A549 (cell line): ENCODE measurements around the gene POLE. TPM values are rescaled to one million over a fixed set of nuclear protein-coding genes. Genes with fewer than 3 reads are reported as not detected.
A peak's percentile ranks its signal among the peaks of the same experiment; 100 is the strongest.

Experiments used
- ATAC-seq, 2 experiments: fragments of 200-7000 bp in 1 of 2; fragments of >200 bp in 1 of 2; cut with Nextera tagmentation in 1 of 2; cut with Tn5 transposase in 1 of 2; 3 replicates each; pipeline versions ENCODE4 v1.8.0 to v1.9.1; 2018 to 2020; ENCODE audit warnings: mild to moderate bottlenecking in 1 of 2, moderate library complexity in 1 of 2
- CTCF ChIA-PET: fragments of 300-600 bp; sonication (Branson Sonifier 250); formaldehyde crosslinking; extraction: SDS; loops from one replicate; lab custom pipeline; 2021; ENCODE audit warnings: antibody characterized with exemption, inconsistent platforms; lab: Yijun Ruan, JAX
- POLR2A ChIA-PET: fragments of 350-600 bp; formaldehyde crosslinking; extraction: SDS; loops from one replicate; lab custom pipeline; 2021; ENCODE audit warnings: antibody characterized with exemption, inconsistent platforms; lab: Yijun Ruan, JAX
- DNase-seq, 2 experiments: peaks; one replicate each; pipeline versions ENCODE4 v3.0.0 to v3.0.0-alpha.2; 2011 to 2016; ENCODE audit warnings: low read depth in 1 of 2, low spot score in 1 of 2
- FAIRE-seq: peaks from 2 replicates; lab custom pipeline; 2011; peaks lifted over from hg19 to GRCh38; lab: Jason Lieb, UNC
- H3K27ac ChIP-seq, 2 experiments: fragments of >200 bp; sonication (Bioruptor Twin); formaldehyde crosslinking; 3 replicates each; pipeline ENCODE4 v1.5.1; 2016 to 2017
- H3K4me1 ChIP-seq: fragments of >200 bp; sonication (Bioruptor Twin); formaldehyde crosslinking; 3 replicates; pipeline ENCODE4 v1.6.1; 2016
- H3K4me2 ChIP-seq: fragments of >200 bp; sonication (Bioruptor Twin); formaldehyde crosslinking; 3 replicates; pipeline ENCODE4 v1.6.1; 2016
- H3K4me3 ChIP-seq: fragments of >200 bp; sonication (Bioruptor Twin); formaldehyde crosslinking; 3 replicates; pipeline ENCODE4 v1.5.1; 2016
- H3K9me3 ChIP-seq: fragments of >200 bp; sonication (Bioruptor Twin); formaldehyde crosslinking; 3 replicates; pipeline ENCODE4 v1.6.1; 2016
- BCL3 ChIP-seq: fragments of >200 bp; sonication (Bioruptor Twin); formaldehyde crosslinking; IDR thresholded peaks from 3 replicates; pipeline ENCODE4 v1.6.1; 2016
- CHD2 ChIP-seq: fragments of 150-350 bp; IDR thresholded peaks from 2 replicates; pipeline ENCODE4 v1.6.1; 2014; ENCODE audit warnings: low read length; ENCODE audit not compliant: partially characterized antibody
- CHD4 ChIP-seq: fragments of 200-600 bp; sonication (generic); IDR thresholded peaks from 2 replicates; pipeline ENCODE4 v1.6.1; 2016; ENCODE audit warnings: antibody characterized with exemption, mild to moderate bottlenecking, borderline replicate concordance
- EHF ChIP-seq: fragments of 250-450 bp; sonication (Bioruptor Pico); IDR thresholded peaks from 2 replicates; pipeline ENCODE4 v1.5.0; 2020; ENCODE audit warnings: mild to moderate bottlenecking
- ESRRA ChIP-seq: fragments of 150-350 bp; IDR thresholded peaks from 2 replicates; pipeline ENCODE4 v1.6.1; 2014; ENCODE audit warnings: mild to moderate bottlenecking, low read length, borderline replicate concordance
- FOSL2 ChIP-seq, 2 experiments: fragments of 450-650 bp in 1 of 2; fragments of >200 bp in 1 of 2; sonication (Bioruptor Twin) in 1 of 2; formaldehyde crosslinking; IDR thresholded peaks; 2 replicates each; pipeline versions ENCODE4 v1.5.0 to v1.6.1; 2016 to 2020; ENCODE audit warnings: mild to moderate bottlenecking in 1 of 2, moderate library complexity in 1 of 2
- HES2 ChIP-seq: fragments of >200 bp; sonication (Bioruptor Twin); formaldehyde crosslinking; IDR thresholded peaks from 2 replicates; pipeline ENCODE4 v1.6.1; 2016
- HOXA7 ChIP-seq: fragments of 250-450 bp; sonication (Bioruptor Pico); IDR thresholded peaks from 2 replicates; pipeline ENCODE4 v1.5.0; 2020; ENCODE audit warnings: mild to moderate bottlenecking, moderate library complexity
- HOXB5 ChIP-seq: fragments of 250-450 bp; sonication (Bioruptor Pico); IDR thresholded peaks from 2 replicates; pipeline ENCODE4 v1.5.0; 2020; ENCODE audit warnings: mild to moderate bottlenecking, moderate library complexity
- JUN ChIP-seq, 2 experiments: fragments of >200 bp; sonication (Bioruptor Twin); formaldehyde crosslinking; IDR thresholded peaks; 2 replicates in 1 of 2; 3 replicates in 1 of 2; pipeline ENCODE4 v1.6.1; 2016 to 2017
- KDM1A ChIP-seq: fragments of 200-600 bp; sonication (generic); IDR thresholded peaks from 2 replicates; pipeline ENCODE4 v1.6.1; 2016; ENCODE audit warnings: low read depth, mild to moderate bottlenecking
- KDM5A ChIP-seq: fragments of 200-600 bp; sonication (generic); IDR thresholded peaks from 2 replicates; pipeline ENCODE4 v1.6.1; 2016; ENCODE audit warnings: antibody characterized with exemption, mild to moderate bottlenecking
- MAFK ChIP-seq: fragments of 450-650 bp; IDR thresholded peaks from 2 replicates; pipeline ENCODE4 v1.6.1; 2014; ENCODE audit not compliant: partially characterized antibody
- PBX3 ChIP-seq: IDR thresholded peaks from 2 replicates; pipeline ENCODE4 v1.6.1; 2012
- PHF8 ChIP-seq: fragments of 200-600 bp; sonication (generic); IDR thresholded peaks from 2 replicates; pipeline ENCODE4 v1.6.1; 2016; ENCODE audit warnings: low read depth, mild to moderate bottlenecking, antibody characterized with exemption, moderate library complexity, borderline replicate concordance
- RARB ChIP-seq: fragments of 250-450 bp; sonication (Bioruptor Pico); IDR thresholded peaks from 2 replicates; pipeline ENCODE4 v1.8.0; 2021; ENCODE audit warnings: mild to moderate bottlenecking, moderate library complexity
- RCOR1 ChIP-seq: fragments of 150-350 bp; IDR thresholded peaks from 2 replicates; pipeline ENCODE4 v1.6.1; 2014; ENCODE audit warnings: antibody characterized with exemption, low read length, low read depth
- TP53 ChIP-seq: fragments of 250-450 bp; sonication (Bioruptor Pico); IDR thresholded peaks from 2 replicates; pipeline ENCODE4 v1.5.0; 2021; ENCODE audit warnings: mild to moderate bottlenecking, moderate library complexity
- USF2 ChIP-seq: fragments of 450-650 bp; IDR thresholded peaks from 2 replicates; pipeline ENCODE4 v1.6.1; 2014; ENCODE audit warnings: antibody characterized with exemption
- ZC3H11A ChIP-seq: fragments of 450-650 bp; IDR thresholded peaks from 2 replicates; pipeline ENCODE4 v1.6.1; 2014; ENCODE audit warnings: antibody characterized with exemption, mild to moderate bottlenecking
- WGBS: methylation state at CpG from one replicate; pipeline ENCODE4 v1.1.6; 2017; ENCODE audit errors: missing lambda C conversion rate; 5-methylcytosine and 5-hydroxymethylcytosine counted together
- polyA plus RNA-seq, 4 experiments: library from polyadenylated mRNA; depleted of rRNA in 3 of 4; stranded (reverse); fragments of >200 nt; fragmentation: RNase III in 1 of 4; extraction: RNeasy Plus Mini Kit Qiagen cat#74134 plus additional on column Dnase treatment in 1 of 4; gene quantifications; 2 replicates in 3 of 4; 3 replicates in 1 of 4; pipeline ENCODE4 v1.2.3, GENCODE V29; 2011 to 2017

The POLE gene
- polyA plus RNA-seq, 2 of the 4 experiments (the other 2 are of a cell fraction), result 28.9 to 67.2 TPM

GRCh38 chr12:132620113-132620898, 66.8 kb downstream of the POLE start:
- DNase-seq, result no peak
- ChIA-PET POLR2A (no interaction called here), CTCF (interaction anchor here (1.2 to 3.5 kb wide), 5 partner anchors 9 to 206 kb away, joined by 3 to 15 read pairs (median 4); no protein-coding TSS in a partner anchor)
- 78% methylated on average over 17 of the region's 29 CpGs for WGBS
- Histone ChIP-seq H3K27ac (no peak overlapping the region), H3K4me2 (no peak overlapping the region), H3K4me1 (peaks cover 10% of the 10 kb centered on the region), H3K4me3 (no peak overlapping the region), H3K9me3 (peaks cover 26% of the 10 kb centered on the region)
- no peak for FAIRE-seq
- ATAC-seq, result peak; percentile 4 to 13; a peak in 3 of 6 replicates
- TF ChIP-seq RARB (CRISPR knock-in tag) (no peak), PHF8 (no peak), KDM1A (no peak), ESRRA (no peak), BCL3 (no peak), ZC3H11A (no peak), FOSL2 (IDR thresholded peaks at IDR 0.05) (no peak), FOSL2 (CRISPR knock-in tag; IDR thresholded peaks at IDR 0.05) (no peak), KDM5A (no peak), HOXA7 (CRISPR knock-in tag) (no peak), HOXB5 (CRISPR knock-in tag) (no peak), MAFK (no peak), EHF (CRISPR knock-in tag) (no peak), JUN (IDR thresholded peaks at IDR 0.05) (no peak), CHD4 (no peak)

GRCh38 chr12:132619386-132620112, 67.6 kb downstream of the POLE start:
- FAIRE-seq (no peak), ATAC-seq (peak in 1 of 2 experiments; percentile 10; a peak in 3 of 6 replicates)
- H3K27ac ChIP-seq, result no peak overlapping the region
- no peak overlapping the region for H3K4me3 ChIP-seq
- TF ChIP-seq USF2 (no peak), PBX3 (0 out of 2 replicates have a peak, but pooled peaks have one; percentile 13), RCOR1 (no peak), TP53 (CRISPR knock-in tag) (no peak), HES2 (no peak), BCL3 (no peak), CHD2 (no peak)
- TF ChIP-seq, all 56 proteins: peak for 1
- peaks cover 10% of the 10 kb centered on the region for H3K4me1 ChIP-seq
- WGBS, result 44% methylated on average over 18 of the region's 53 CpGs
- ChIA-PET CTCF (interaction anchor here (1.3 to 11.9 kb wide), 5 partner anchors 10 to 466 kb away, joined by 3 to 132 read pairs (median 4); no protein-coding TSS in a partner anchor), POLR2A (no interaction called here)
- no peak for DNase-seq
- H3K9me3 ChIP-seq, result peaks cover 29% of the 10 kb centered on the region
- peak overlapping the region; percentile 99; the same call in 2 of the 3 replicates for H3K4me2 ChIP-seq
